Stimulated activated CD8-positive, alpha-beta memory T cell treated with anti-CD3 and anti-CD28 coated beads, Interleukin-15, amount 100 ng/mL, for 24 hours (primary cell): ENCODE data around the gene MAOB.
"Not testable (repeated sequence)": the region's sequence is repeated elsewhere in the genome, so short reads cannot be mapped to it uniquely, and the experiment has no call there.

Source experiments
- DNase-seq: peaks from one replicate; pipeline ENCODE4 v3.0.0-alpha.2; 2020; ENCODE audit warnings: low read depth

Gene MAOB

DNA sequence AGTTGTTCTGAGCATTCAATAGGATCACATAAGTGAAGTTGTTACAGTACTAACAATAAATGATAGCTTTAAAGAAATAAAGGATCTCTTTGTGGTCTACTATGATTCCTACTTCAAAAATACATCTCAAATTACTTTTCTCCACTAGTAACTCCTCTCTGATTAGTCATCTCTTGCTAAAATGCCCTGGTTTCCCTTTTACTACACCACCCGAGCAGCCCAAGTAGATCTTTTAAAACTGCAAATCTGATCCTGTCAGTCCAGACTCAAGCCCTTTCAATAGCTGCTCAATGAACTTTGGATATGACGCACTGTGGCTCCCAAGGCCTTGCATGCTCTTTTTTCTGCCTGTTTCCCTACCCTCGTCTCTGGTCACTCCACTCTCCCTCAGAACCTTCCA is 128.6 kb downstream of the MAOB start:
- no peak for DNase-seq

DNA sequence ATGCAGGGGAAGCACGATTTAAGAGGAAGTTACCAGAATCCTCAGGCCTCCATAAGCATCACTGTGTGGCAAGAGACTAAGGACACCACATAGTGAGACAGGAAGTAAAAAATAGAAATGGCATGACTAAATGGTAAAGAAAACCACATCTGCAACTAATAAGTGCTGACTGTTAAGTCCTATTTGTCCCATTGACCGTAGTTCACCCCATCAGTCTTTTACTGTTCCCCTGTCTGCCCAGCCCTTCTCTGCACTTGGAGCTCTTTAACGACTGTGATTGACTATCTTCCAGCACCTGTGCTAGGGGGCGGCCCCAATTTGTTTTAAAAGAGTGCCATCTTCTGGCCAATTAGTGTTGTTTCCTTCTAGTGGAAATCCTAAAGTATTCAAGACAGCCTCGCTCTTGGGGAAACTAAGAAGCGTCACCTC is 132.0 kb downstream of the MAOB start:
- DNase-seq: no peak

- no peak for DNase-seq
These were observed 134.8 kb downstream of the MAOB start for GRCh38 chrX:43747476-43747875.

DNA sequence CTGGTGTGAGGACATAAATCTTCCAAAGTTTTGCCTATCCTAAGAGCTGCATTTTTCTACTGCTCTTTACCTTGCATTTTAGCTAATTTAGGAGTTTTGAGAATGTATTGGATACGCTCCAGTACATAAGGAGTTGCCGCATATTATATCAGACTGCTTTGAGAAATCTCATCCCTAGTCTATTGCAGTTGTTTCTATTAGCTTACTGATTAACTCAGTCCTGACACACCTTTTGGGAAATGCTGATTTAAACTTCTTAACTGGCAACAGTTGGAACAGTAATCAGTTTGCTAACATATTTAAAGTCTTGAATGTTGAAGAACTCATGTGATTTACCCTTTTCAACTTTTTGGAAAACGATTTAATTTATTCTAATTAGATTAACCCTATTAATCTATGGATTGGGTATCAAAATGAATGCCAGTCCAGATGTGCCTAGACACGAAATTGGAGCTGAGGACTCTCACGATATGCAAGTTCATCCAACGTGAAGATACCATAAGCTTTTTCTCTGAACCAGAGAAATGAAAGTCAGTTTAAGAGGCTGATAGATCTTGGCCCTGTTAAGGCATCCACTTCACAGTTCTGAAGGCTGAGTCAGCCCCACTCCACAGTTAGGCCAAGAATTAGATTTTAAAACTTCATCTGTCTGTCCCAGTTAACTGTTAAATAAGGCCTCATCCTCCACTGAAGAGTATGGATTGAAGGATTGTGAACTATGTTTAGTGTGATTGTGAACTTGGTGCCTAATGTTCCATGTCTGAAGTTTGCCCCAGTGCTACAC is 136.1 kb downstream of the MAOB start:
- DNase-seq: no peak

GRCh38 chrX:43744284-43744683 is 138.0 kb downstream of the MAOB start:
- DNase-seq: no peak

DNA sequence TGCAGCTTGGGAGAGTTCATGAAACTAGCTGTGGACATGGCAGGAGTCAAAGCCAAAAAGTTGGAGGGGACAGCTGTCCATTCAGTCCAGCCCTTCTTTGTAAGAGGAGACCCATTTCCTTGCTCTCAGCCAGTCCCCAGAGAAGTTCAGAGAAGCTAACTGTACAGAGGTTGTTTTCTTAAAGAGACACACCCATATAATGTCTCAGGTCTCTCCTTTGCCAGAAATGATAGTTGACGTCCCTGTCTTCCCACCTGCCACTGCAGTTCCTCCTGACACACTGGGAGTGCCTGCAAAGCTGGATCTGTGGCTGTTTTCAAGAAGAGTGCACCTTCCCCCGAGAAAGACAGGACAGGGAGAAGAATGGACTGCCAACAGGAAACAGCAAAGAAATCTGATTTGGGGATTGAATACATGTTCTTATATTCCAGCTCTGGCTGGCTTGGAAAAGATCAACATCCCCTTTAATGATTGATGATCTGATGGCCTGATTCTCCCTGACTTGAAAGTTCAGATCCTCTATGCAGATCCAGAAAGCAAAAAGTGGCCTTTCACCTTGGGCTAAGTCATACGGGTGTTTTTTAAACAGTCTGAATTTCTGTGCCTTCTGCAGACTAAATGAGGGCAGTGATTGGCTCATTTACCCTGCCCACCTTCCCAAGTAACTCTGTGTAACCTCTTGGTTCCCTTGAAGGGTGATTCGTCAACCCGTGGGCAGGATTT is 139.0 kb downstream of the MAOB start:
- DNase-seq: no peak

GRCh38 chrX:43741843-43742573 is 140.2 kb downstream of the MAOB start:
- no peak for DNase-seq

DNA sequence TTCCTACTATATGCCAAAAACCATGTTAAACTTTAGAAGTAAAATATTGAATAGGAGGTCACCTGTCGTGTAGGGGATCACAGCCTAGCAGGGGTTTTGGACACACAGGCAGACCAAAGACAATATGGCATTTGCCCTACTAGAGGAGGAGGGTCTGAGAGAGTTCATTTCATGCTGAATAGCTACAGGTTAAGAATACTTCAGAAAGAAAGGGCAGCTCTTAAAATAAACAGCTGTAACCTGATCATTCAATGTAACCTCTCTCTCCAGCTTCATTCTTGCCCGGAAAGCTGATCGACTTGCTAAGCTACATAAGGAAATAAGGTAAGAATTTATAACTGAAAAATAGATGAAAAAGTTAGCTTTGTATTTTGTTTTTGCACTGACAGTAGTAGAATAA is 146.3 kb downstream of the MAOB start:
- DNase-seq: no peak

DNA sequence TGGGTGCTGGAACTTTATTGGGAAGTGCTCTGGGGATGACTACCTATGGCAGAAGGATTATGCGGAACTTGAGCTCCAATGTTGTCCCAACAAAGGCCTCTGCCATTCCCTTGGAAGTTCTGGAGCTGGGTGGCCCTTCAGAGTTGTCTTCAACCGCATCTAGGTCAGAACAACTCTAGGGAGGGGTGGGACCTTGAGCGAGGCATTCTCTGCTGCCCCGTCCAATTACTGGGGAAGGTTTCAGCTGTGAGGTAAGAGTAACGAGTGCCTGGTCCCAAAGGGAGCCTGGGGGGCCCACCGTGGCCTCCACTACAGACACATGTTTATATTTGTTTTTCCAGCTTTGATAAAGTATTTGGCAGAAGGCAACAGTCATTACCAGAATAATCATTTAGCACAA is 146.7 kb downstream of the MAOB start:
- no peak for DNase-seq

DNA sequence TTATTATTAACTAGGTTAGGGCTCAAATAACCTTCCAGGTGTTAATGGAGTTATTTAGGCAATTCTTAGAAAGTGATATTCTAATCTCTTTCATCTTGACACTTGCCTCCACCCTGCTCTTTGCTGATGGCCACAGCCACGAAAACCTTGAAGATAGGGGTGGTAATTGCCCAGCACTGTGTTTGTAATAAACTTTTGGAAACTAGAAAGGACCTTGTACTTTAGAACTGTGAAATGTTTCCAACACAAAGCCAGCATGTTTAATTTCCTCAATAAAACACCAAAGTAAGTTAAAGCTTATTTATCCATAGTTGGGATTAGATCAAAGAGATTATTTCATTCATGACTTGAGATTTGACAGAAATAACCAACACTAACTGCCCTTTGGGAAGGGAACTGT is 147.8 kb downstream of the MAOB start:
- no peak for DNase-seq

GRCh38 chrX:43733699-43734098 is 148.6 kb downstream of the MAOB start:
- DNase-seq: no peak

DNA sequence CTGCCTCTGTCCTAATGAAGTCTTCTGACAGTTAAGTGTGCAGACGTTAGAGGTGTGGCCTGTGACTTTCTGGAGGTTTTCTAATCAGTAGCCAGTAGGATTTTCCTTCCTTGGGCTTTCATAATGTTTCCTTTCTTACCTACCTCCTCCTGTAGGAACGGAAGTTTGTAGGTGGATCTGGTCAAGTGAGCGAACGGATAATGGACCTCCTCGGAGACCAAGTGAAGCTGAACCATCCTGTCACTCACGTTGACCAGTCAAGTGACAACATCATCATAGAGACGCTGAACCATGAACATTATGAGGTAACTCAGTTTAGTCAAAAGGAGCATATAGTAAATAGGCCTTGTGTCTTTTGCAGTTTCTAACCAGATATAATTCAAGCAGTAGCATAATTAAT is 151.2 kb downstream of the MAOB start:
- DNase-seq: no peak

DNA sequence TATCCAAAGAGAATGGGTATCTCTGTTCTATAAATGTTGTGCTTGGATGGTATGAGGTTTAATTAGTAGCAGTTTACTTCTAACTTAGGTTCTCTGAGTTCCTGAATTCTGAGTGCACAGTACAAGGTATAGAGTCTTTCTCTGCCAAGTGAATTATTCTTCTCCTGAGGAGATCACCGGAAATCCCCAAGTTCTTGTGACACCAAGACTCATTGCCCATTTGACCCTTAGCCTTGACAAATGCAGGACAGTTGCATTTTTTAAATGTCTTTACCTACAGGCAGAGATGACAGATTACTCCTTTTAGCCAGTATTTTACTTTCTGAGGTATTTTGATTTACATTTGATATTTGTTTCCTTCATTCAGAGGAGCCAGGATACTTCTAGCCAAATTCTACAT is 153.3 kb downstream of the MAOB start:
- no peak for DNase-seq

DNA sequence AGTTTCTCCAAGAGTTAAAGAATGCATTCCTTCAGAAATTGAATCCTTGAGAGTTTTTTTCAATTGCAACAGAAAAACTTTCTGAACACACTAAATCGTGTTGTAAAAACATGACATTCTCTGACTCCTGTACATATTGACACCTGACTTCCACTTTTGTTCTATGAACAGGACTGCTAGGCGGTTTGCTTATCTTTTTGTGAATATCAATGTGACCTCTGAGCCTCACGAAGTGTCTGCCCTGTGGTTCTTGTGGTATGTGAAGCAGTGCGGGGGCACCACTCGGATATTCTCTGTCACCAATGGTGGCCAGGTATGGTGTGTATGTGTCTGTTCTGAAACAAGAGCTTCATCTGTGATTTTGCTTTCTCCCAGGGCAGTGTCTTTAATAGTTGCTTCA is 154.2 kb downstream of the MAOB start:
- no peak for DNase-seq

DNA sequence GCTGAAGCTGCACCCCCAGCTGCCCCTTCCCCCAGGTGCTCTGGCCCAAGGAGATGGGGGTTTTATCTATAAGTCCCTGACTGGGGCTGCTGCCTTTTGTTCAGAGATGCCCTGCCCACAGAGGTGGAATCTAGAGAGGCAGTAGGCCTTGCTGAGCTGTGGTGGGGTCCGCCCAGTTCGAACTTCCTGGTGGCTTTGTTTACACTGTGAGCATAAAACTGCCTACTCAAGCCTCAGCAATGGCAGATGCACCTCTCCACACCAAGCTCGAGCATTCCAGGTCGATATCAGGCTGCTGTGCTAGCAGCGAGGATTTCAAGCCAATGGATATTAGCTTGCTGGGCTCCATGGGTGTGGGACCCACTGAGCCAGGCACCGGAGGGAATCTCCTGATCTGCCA is 155.0 kb downstream of the MAOB start:
- DNase-seq: not testable (repeated sequence)

- DNase-seq: not testable (repeated sequence)
These were observed 157.0 kb downstream of the MAOB start for GRCh38 chrX:43725227-43725626.

DNA sequence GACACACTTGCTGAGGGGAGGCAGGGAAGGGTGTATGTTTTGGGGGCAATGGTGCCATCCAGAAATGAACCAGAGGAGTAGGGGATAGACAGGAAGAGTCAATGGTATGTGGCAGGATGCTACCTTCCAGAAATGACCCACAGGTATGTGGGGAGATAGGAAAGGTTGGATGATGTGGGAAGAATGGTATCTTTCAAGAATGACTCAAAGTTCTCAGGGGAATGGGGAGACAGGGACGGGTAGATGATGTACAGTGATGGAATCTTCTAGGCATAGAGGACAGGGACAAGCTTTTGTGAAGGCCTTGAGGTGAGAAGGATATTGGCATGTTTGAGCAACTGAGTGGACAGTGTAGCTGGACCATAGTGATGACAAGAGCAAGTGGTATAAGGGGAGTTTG is 161.3 kb downstream of the MAOB start:
- no peak for DNase-seq

- DNase-seq: no peak
These were observed 162.2 kb downstream of the MAOB start for GRCh38 chrX:43720082-43720481.

DNA sequence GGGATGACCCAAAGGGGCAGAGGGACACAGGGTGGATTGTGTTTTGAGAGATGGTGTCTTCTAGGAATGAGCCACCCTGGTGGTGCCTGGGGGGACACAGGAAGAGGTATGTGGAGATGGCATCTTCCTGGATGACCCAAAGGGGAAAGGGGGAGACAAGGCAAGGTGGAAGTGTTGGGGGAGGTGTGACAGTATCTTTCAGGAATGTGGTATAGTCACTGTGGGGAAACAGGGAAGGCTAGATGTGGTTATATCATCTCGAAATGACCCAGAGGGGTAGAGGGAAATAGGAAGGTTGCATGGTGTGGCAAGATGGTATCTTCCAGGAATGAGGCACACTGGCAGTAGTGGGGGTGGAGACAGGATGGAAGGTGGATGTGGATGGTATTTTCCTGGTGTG is 163.3 kb downstream of the MAOB start:
- DNase-seq: no peak

- no peak for DNase-seq
These were observed 163.7 kb downstream of the MAOB start for GRCh38 chrX:43718546-43718945.

DNA sequence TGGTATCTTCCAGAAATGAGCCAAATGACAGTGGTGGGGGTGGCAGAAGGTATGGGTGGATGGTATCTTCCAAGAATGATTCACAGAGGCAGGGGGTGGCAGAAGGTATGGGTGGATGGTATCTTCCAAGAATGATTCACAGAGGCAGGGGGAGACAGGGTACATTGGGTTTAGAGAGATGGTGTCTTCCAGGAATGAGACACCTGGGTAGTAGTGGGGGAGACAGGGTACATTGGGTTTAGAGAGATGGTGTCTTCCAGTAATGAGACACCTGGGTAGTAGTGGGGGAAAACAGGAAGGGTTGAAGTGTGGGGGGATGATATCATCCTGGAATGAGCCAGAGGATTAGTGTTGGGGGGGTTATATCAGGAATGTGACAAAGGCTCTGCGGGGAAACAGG is 164.2 kb downstream of the MAOB start:
- DNase-seq: no peak

- no peak for DNase-seq
These were observed 165.1 kb downstream of the MAOB start for GRCh38 chrX:43717161-43717560.

GRCh38 chrX:43716696-43717095 is 165.6 kb downstream of the MAOB start:
- DNase-seq: no peak
